ENCODE data around the gene DMXL2.
"Not testable (repeated sequence)": the region's sequence is repeated elsewhere in the genome, so short reads cannot be mapped to it uniquely, and the experiment has no call there.

DMXL2 gene

GRCh38 chr15:51621936-51622603 is 501 bp downstream of the DMXL2 start:
- DNase-seq (ENCODE audit: low spot score) = peak; percentile 66

GRCh38 chr15:51621155-51621765 is 1.3 kb downstream of the DMXL2 start:
- DNase-seq (ENCODE audit: low spot score) = peak; percentile 25

GRCh38 chr15:51620641-51621040 is 1.9 kb downstream of the DMXL2 start:
- DNase-seq (ENCODE audit: low spot score) = peak; percentile 24

GRCh38 chr15:51620122-51620521 is 2.4 kb downstream of the DMXL2 start:
- DNase-seq (ENCODE audit: low spot score) = no peak

- DNase-seq (ENCODE audit: low spot score) = no peak
Measured at GRCh38 chr15:51619331-51620035, 3.1 kb downstream of the DMXL2 start.

- DNase-seq (ENCODE audit: low spot score) = no peak
Measured at GRCh38 chr15:51617886-51618285, 4.7 kb downstream of the DMXL2 start.

GRCh38 chr15:51613951-51614350 is 8.6 kb downstream of the DMXL2 start:
- no peak for DNase-seq (ENCODE audit: low spot score)

GRCh38 chr15:51612669-51613068 is 9.9 kb downstream of the DMXL2 start:
- not testable (repeated sequence) for DNase-seq (ENCODE audit: low spot score)

GRCh38 chr15:51603462-51603948 is 19.1 kb downstream of the DMXL2 start:
- DNase-seq (ENCODE audit: low spot score) = not testable (repeated sequence)

- no peak for DNase-seq (ENCODE audit: low spot score)
Measured at GRCh38 chr15:51603002-51603401, 19.6 kb downstream of the DMXL2 start.

- DNase-seq (ENCODE audit: low spot score) = no peak
Measured at GRCh38 chr15:51602484-51602883, 20.1 kb downstream of the DMXL2 start.

GRCh38 chr15:51601801-51602200 is 20.8 kb downstream of the DMXL2 start:
- no peak for DNase-seq (ENCODE audit: low spot score)

GRCh38 chr15:51600114-51600513 is 22.5 kb downstream of the DMXL2 start:
- DNase-seq (ENCODE audit: low spot score) = peak; percentile 55

- no peak for DNase-seq (ENCODE audit: low spot score)
Measured at GRCh38 chr15:51589881-51590568, 32.5 kb downstream of the DMXL2 start.

- no peak for DNase-seq (ENCODE audit: low spot score)
Measured at GRCh38 chr15:51588966-51589365, 33.6 kb downstream of the DMXL2 start.

GRCh38 chr15:51585986-51586385 is 36.6 kb downstream of the DMXL2 start:
- no peak for DNase-seq (ENCODE audit: low spot score)

GRCh38 chr15:51580982-51581381 is 41.6 kb downstream of the DMXL2 start:
- peak; percentile 3 for DNase-seq (ENCODE audit: low spot score)

GRCh38 chr15:51580385-51580784 is 42.2 kb downstream of the DMXL2 start:
- no peak for DNase-seq (ENCODE audit: low spot score)

GRCh38 chr15:51579012-51579411 is 43.6 kb downstream of the DMXL2 start:
- no peak for DNase-seq (ENCODE audit: low spot score)

GRCh38 chr15:51577636-51578304 is 44.8 kb downstream of the DMXL2 start:
- DNase-seq (ENCODE audit: low spot score) = no peak

- no peak for DNase-seq (ENCODE audit: low spot score)
Measured at GRCh38 chr15:51576911-51577500, 45.6 kb downstream of the DMXL2 start.
